Measurements from ENCODE around the gene SPPL3. TPM values are rescaled to one million over a fixed set of nuclear protein-coding genes. Genes with fewer than 3 reads are reported as not detected.
A peak's percentile ranks its signal among the peaks of the same experiment; 100 is the strongest.

Gene SPPL3
- total and polyA plus RNA-seq, 12 donors = 9.7 to 45.0 (median 35.7) TPM

DNA sequence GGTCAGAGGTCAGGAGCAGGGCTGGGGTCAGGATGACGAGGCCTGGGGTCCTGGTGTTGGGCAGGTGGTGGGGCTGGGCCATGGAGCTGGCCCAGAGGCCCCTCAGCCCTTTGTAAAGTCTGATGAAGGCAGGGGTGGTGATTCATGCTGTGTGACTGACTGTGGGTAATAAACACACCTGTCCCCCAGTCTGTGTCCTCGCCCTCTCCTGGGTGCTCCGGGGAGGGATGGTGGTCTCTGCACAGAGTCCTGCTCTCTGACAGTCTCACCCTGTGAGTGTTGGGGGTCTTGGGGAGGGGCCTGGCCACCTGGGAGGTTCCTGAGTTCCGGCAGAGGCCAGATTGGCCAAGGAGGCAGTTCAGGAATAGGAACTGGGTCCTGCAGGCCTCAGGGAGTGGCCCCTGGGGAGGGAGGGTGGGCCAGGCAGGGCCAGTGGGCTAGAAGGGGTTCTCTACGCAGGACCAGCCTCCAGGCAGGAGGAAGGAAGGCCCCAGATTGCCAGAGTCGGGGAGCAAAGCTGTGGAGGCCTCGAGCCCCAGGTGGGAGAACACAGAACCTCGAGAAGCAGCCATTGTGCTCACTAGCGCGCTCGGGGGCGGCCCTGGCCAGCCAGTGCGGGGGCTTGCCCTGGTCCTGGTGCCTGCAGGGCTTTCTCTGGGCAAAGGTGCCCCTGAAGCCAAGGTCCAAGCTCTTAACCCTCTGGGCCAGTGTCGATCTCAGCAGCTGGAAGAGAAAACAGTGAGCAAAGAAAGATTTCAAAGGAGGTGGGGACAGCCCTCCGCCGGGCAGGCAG lies 164.1 kb downstream of the SPPL3 start:
- DNase-seq (no peak), ATAC-seq (no peak)
- peaks cover 0 to 37% (median 0%) of the 10 kb centered on the region in 9 donors for H3K36me3 ChIP-seq
- TF ChIP-seq, protein P1, sequence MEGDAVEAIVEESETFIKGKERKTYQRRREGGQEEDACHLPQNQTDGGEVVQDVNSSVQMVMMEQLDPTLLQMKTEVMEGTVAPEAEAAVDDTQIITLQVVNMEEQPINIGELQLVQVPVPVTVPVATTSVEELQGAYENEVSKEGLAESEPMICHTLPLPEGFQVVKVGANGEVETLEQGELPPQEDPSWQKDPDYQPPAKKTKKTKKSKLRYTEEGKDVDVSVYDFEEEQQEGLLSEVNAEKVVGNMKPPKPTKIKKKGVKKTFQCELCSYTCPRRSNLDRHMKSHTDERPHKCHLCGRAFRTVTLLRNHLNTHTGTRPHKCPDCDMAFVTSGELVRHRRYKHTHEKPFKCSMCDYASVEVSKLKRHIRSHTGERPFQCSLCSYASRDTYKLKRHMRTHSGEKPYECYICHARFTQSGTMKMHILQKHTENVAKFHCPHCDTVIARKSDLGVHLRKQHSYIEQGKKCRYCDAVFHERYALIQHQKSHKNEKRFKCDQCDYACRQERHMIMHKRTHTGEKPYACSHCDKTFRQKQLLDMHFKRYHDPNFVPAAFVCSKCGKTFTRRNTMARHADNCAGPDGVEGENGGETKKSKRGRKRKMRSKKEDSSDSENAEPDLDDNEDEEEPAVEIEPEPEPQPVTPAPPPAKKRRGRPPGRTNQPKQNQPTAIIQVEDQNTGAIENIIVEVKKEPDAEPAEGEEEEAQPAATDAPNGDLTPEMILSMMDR (IDR thresholded peaks at IDR 0.05) = no peak
- intact Hi-C loops (cut with DNase I) = loop anchor here in 2 of 10 donors (10.0 kb wide), 1 partner anchor 235 kb away; the partner anchor contains the start of gene HNF1A (in 2 of the 2)
- no peaks in the 10 kb centered on the region for H3K9me3 ChIP-seq
- no peaks in the 10 kb centered on the region for H3K4me1 ChIP-seq
- no peak overlapping the region for H3K27ac ChIP-seq
- H3K4me3 ChIP-seq = no peak overlapping the region
- H3K27me3 ChIP-seq = no peaks in the 10 kb centered on the region
- WGBS, 2 donors = 87 to 88% methylated on average over 16 of the region's 16 CpGs

DNA sequence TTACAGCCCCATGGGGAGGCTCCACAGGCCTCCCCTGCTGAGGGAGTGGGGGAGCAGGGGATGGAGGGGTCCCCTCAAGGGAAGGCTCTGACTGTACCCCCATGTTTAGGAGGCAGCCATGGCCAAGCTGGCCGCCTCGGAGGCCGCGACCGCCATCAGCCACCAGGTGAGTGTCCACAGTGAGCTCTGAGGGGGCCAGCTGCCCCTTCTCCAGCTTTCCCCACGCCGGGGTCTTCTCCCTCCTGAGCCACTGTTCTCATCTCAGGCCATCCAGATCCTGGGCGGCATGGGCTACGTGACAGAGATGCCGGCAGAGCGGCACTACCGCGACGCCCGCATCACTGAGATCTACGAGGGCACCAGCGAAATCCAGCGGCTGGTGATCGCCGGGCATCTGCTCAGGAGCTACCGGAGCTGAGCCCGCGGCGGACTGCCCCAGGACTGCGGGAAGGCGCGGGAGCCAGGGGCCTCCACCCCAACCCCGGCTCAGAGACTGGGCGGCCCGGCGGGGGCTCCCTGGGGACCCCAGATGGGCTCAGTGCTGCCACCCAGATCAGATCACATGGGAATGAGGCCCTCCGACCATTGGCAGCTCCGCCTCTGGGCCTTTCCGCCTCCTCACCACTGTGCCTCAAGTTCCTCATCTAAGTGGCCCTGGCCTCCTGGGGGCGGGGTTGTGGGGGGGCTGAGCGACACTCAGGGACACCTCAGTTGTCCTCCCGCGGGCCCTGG lies 165.0 kb downstream of the SPPL3 start:
- Histone ChIP-seq H3K27me3 (no peaks in the 10 kb centered on the region), H3K36me3 (peaks cover 0 to 44% (median 0%) of the 10 kb centered on the region in 9 donors), H3K4me1 (no peaks in the 10 kb centered on the region), H3K9me3 (no peaks in the 10 kb centered on the region), H3K27ac (no peak overlapping the region), H3K4me3 (no peak overlapping the region)
- TF ChIP-seq, protein P1 (IDR thresholded peaks at IDR 0.05) = no peak
- 95 to 96% methylated on average over 38 of the region's 38 CpGs for WGBS, 2 donors
- intact Hi-C loops (cut with DNase I) = loop anchor here in 1 of 10 donors (10.0 kb wide), 1 partner anchor 236 kb away; the partner anchor contains the start of gene HNF1A
- ATAC-seq = no peak
- no peak for DNase-seq

DNA sequence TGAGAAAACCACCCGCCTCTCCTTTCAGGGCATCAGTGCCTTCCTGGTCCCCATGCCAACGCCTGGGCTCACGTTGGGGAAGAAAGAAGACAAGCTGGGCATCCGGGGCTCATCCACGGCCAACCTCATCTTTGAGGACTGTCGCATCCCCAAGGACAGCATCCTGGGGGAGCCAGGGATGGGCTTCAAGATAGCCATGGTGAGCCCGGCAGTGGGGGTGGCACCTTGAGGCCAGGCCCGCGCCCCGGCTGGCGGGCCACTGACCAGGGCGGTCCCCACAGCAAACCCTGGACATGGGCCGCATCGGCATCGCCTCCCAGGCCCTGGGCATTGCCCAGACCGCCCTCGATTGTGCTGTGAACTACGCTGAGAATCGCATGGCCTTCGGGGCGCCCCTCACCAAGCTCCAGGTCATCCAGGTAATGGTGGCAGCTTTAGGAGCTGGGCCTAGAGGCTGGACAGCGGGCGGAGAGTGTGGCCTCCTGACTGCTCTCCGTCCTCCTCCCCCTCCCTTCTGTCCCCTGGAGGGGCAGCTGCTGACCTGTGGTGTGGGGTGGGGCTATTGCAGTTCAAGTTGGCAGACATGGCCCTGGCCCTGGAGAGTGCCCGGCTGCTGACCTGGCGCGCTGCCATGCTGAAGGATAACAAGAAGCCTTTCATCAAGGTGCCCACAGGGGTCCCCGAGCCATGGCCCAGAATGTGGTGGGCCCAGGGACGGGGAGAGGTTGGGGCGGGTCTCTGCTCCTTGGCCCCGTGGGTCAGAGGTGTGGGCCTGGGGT lies 165.7 kb downstream of the SPPL3 start:
- TF ChIP-seq, protein P1 (IDR thresholded peaks at IDR 0.05) = no peak
- peaks cover 0 to 49% (median 0%) of the 10 kb centered on the region in 9 donors for H3K36me3 ChIP-seq
- no peaks in the 10 kb centered on the region for H3K4me1 ChIP-seq
- H3K27me3 ChIP-seq = no peaks in the 10 kb centered on the region
- peak in 2 of 8 donors; percentile 7 to 8 for ATAC-seq
- DNase-seq = no peak
- 90 to 94% methylated on average over 31 of the region's 31 CpGs for WGBS, 2 donors
- no peak overlapping the region for H3K4me3 ChIP-seq
- no peak overlapping the region for H3K27ac ChIP-seq
- H3K9me3 ChIP-seq = no peaks in the 10 kb centered on the region
- intact Hi-C loops (cut with DNase I) = loop anchor here in 1 of 10 donors (10.0 kb wide), 1 partner anchor 236 kb away; the partner anchor contains the start of gene HNF1A
